HG02763 (cell line): ENCODE results near the gene PIEZO1.

ENCODE experiments used
- ATAC-seq: cut with Tn5 transposase; IDR thresholded peaks from one replicate; pipeline ENCODE4 v1.9.1; 2021; ENCODE audit warnings: mild to moderate bottlenecking, moderate library complexity; ENCODE audit not compliant: unreplicated experiment

The PIEZO1 gene

DNA sequence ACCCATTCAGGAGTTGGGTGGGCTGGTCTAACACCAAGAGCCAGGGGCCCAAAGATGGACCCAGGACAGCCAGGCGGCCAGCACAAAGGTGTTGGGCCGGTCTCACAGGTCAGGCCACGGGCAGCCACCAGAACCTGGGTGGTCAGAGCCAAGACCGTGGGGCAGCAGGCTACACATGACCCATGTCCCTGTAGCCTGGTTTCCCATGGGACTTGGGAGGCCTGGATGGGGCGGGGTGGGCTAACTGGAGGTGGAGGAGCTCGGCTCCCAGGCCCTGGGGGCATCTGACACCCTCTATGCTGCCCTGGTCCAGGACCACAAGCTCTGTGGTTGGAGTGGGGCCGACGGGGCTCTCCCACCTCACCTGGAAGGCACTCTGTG lies 61.5 kb downstream of the PIEZO1 start:
- no peak for ATAC-seq

DNA sequence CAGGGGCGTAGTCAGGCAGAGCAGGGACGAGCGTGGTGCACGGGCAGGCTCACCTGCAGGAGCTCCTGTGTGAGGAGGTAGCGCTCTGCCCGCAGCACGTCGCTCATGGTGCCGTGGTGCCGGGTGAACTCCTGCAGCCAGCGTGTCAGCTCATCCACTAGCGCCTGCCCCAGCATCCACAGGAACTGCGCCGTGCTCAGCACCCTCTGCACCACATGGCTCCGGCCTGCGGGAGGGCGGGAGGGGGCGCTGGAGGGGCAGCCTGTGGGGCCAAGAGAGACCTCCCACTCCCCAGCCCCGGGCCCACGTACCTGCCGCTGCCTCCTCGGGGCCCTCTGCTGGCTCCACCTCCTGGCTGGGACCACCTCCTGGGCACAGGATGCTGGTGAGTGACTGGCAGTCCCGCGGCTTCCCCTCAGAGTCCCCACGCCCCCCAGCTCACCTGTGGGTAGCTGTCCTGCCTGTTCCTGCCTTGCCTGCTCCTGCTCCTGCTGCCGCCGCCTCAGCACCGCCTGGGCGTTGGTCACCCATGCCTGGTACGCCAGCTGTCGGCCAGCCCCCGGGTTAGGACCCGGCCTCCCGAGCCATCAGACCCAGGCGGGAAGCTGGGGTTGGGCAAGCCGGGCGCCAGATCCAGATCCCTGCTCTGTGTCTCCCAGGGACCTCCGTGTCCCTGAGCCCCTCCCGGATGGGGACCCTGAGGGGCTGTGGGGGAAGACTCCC lies 62.1 kb downstream of the PIEZO1 start:
- ATAC-seq: no peak

- no peak for ATAC-seq
Measured at GRCh38 chr16:88721815-88722755, 62.9 kb downstream of the PIEZO1 start.

DNA sequence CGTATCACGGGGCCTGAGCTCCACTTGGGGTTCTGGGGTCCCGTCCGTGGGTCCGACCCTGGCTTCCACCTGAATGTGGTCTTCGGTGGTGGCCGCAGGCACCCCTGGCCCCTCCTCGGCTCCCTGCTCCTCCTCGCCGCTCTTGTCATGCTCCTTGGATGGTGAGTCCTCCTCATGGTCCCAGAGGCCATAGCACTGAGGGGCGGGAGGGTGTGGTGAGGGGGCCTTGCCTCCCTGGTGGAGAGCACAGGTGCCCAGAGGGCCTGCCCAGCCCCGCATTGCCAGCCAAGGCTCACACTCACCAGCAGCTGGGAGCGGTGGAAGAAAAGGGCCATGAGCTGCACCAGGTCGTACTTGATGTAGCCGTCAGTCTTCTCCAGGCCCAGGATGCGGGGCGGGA lies 63.8 kb downstream of the PIEZO1 start:
- ATAC-seq: no peak

DNA sequence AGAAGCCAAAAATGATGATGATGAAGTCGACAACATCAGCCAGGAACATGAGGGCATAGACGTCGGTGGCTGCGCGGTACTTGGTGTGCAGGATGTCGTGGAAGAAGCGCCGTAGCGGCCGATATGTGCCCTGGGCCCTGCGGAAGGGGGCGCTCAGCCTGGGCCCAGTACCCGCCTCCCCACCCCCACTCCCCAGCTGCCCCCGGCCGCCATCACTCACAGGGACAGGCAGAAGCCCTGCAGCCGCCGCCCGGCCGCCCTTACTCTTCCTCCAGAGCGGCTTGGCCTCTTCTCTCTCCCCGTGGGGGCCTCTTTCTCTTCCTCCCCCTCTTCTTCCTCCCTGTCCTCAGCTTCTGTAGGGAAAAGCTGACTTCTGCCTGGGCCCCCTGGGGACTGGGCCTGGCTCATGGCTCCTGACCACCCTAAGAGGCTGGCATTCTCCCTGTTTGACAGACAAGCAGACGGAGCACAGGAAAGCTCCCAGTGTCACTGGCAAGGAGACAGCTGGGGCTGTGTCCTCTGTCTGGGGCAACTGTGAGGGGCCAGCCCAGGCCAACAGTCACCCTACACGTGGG lies 64.5 kb downstream of the PIEZO1 start:
- ATAC-seq: no peak

DNA sequence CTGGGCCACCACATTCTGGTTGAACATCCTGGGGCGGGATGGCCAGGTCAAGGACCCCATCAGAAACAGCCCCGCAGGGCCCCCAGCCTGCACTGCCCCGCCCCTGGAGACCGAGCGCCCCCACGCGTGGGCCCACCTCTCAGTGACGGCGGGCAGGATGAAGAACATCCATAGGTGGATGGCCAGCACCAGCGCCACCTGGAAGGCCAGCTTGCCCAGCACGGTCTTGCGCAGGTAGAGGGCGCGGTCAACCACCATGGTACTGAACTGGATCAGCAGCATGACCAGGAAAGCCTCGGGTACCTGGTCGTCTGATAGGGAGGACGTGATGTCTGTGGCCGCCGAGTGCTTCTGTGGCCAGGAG lies 65.1 kb downstream of the PIEZO1 start:
- no peak for ATAC-seq

DNA sequence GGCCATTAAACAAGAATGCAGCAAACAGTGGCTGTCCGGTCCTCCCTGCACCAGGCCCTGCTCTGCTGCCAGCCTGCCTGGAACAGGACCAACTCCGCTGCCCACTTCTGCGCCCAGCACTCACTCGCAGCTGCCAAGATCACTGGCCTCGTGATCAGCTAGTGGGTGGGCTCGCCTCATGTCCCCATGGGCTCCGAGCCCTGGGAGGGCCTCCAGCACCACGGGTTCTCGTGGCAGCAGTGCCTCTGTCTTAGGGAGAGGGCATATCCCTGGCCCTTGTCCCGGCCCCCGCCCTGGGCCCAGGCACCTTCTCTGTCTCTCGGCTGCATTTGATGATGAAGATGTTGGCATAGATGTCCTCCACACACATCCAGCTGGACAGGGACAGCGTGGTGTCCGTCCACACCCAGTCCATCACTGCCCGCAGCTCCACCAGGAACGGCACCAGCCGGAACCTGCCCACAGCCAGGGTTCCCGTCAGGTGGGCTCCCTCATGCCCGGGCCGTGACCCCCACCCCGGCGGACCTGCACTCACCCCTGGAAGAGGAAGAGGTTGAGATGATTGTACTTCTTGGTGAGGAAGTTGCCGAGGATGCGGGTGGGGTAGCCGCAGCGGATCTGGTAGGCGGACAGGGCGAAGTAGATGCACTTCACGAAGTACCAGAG lies 65.6 kb downstream of the PIEZO1 start:
- ATAC-seq: no peak

- ATAC-seq: no peak
Measured at GRCh38 chr16:88718178-88718577, 66.8 kb downstream of the PIEZO1 start.

GRCh38 chr16:88716601-88717001 lies 68.4 kb downstream of the PIEZO1 start:
- ATAC-seq: no peak

GRCh38 chr16:88716201-88716600 lies 68.8 kb downstream of the PIEZO1 start:
- ATAC-seq: no peak

DNA sequence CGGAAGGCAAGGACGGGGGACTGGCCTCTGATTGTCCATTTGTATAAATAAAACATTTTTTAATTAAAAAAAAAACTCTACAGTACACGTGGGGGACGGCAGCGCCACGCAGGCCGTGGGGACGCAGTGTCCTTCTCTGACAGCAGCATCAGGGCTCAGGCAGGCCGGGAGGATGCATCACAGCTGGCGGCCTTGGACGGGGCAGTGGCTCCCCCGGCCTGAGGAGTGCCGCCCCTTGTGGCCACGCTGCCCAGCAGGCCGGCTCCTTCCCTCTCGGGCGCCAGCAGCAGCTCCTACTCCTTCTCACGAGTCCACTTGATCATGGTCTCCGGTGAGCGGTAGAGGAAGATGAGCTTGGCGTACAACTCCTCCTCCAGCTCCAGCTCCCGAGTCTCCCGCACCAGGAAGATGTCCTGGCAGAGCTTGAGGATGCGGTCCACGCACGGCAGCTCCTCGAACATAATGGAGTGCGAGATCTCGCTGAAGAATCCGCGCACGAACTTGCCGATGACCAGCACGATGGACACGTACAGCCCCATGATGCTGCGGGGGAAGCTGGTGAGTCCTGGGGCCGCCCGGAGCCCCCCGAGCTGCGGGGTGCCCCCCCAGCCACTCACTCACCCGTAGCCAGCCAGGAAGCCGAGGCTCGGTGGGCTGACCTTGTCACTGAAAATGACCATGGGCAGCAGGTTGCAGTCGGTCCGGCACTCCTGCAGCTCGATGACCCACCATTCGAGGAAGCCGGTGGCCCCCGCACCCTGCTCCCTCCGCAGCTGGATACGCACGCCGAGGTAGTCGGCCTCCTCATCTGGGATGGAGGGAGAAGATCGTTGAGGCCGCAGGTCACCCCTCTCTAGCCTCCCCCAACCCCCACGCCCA lies 69.5 kb downstream of the PIEZO1 start:
- ATAC-seq: no peak

DNA sequence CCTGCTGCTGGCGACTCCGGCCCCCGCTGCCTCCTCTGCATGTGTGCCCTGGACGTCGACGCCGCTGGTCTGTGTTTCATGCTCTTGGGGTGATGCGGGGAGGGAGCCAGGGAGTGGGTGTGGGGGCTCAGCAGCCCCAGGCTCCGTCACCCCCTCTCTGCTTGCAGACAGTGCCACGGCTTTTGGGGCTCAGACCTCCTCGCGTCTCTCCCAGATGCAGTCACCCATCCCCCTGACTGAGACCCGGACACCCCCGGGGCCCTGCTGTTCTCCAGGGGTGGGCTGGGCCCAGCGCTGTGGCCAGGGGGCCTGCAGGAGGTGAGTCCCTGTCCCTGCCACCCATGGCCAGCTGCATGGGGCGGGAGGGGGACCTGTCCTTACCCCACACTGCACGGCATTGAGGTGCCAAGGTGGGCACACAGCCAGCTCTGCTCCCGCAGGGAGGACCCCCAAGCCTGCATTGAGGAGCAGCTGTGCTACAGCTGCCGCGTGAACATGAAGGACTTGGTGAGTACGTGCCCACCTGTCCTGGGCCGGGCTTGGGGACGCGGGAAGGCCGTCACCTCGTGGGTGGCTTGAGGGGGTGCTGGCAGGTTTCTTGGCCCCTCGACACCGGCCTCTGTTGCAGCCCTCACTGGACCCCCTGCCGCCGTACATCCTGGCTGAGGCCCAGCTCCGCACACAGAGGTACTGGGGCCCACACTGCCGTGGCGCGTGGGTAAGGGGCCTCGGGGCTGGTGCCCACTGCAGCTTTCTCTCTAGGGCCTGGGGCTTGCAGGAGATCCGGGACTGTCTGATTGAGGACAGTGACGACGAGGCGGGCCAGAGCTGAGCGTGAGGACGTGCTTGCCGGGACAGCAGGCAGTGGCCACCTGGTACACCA lies 70.4 kb downstream of the PIEZO1 start:
- ATAC-seq: no peak

GRCh38 chr16:88713568-88714419 lies 71.2 kb downstream of the PIEZO1 start:
- no peak for ATAC-seq

DNA sequence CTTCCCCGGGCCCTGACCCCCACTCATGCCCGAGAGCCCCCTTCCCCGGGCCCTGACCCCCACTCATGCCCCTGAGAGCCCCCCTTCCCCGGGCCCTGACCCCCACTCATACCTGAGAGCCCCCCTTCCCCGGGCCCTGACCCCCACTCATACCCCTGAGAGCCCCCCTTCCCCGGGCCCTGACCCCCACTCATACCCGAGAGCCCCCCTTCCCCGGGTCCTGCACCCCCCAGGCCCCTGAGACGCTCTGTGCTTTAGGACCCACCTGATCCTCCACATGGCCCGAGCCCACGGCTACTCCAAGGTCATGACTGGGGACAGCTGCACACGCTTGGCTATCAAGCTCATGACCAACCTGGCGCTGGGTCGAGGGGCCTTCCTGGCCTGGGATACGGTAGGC lies 72.0 kb downstream of the PIEZO1 start:
- no peak for ATAC-seq

GRCh38 chr16:88712362-88712979 lies 72.5 kb downstream of the PIEZO1 start:
- no peak for ATAC-seq

GRCh38 chr16:88711750-88712340 lies 73.2 kb downstream of the PIEZO1 start:
- ATAC-seq: no peak

- no peak for ATAC-seq
Measured at GRCh38 chr16:88710556-88710955, 74.5 kb downstream of the PIEZO1 start.
